Ovary (tissue), 9 donors: ENCODE results near the gene SCN2B. TPM values are rescaled to one million over a fixed set of nuclear protein-coding genes. Genes with fewer than 3 reads are reported as not detected.

Experiments
- DNase-seq, 5 donors: peaks; one replicate each; pipeline ENCODE4 v3.0.0-alpha.2; 2019 to 2020
- H3K27ac ChIP-seq, 2 donors: fragments of 200-600 bp; one replicate each; pipeline versions ENCODE4 v1.5.1 to v1.8.0; 2019 to 2022
- H3K27me3 ChIP-seq: fragments of 200-600 bp; one replicate; pipeline ENCODE4 v1.8.0; 2022
- H3K36me3 ChIP-seq: fragments of 200-600 bp; sonication (generic); one replicate; pipeline ENCODE4 v1.5.1; 2019
- H3K4me1 ChIP-seq: one replicate; pipeline ENCODE4 v1.8.1; 2013; ENCODE audit warnings: mild to moderate bottlenecking, moderate library complexity; ENCODE audit not compliant: insufficient read depth
- H3K4me3 ChIP-seq: fragments of 200-600 bp; sonication (generic); one replicate; pipeline ENCODE4 v1.5.1; 2017
- H3K9me3 ChIP-seq, 2 donors: fragments of 200-600 bp in 1 of 2; sonication (generic) in 1 of 2; one replicate each; pipeline versions ENCODE4 v1.5.1 to v1.8.1; 2013 to 2019; ENCODE audit warnings: mild to moderate bottlenecking in 1 of 2, moderate library complexity in 1 of 2
- CTCF ChIP-seq, 3 donors: fragments of 450-650 bp in 2 of 3; fragments of 200-600 bp in 1 of 3; IDR thresholded peaks; one replicate each; pipeline versions ENCODE4 v1.5.1 to v1.8.0; 2016 to 2022; ENCODE audit warnings: antibody characterized with exemption in 3 of 3, mild to moderate bottlenecking in 1 of 3
- EP300 ChIP-seq: sonication (generic); formaldehyde crosslinking; IDR thresholded peaks from one replicate; pipeline ENCODE4 v1.6.1; 2017; ENCODE audit warnings: antibody characterized with exemption
- POLR2A ChIP-seq: fragments of 450-650 bp; IDR thresholded peaks from one replicate; pipeline ENCODE4 v1.6.1; 2017; ENCODE audit warnings: antibody characterized with exemption, mild to moderate bottlenecking, moderate library complexity
- WGBS, 3 donors: extraction: QIAGEN DNeasy Blood & Tissue Kit in 1 of 3; methylation state at CpG; one replicate each; pipeline versions ENCODE4 v1.1.5 to v1.1.7; 2013 to 2017; 5-methylcytosine and 5-hydroxymethylcytosine counted together
- intact Hi-C, 4 donors: fragments of 100-400 bp; cut with DNase I; formaldehyde crosslinking; loops; one replicate each; pipeline versions ENCODE4 v1.11.0 to v1.15.1; 2022 to 2023
- polyA plus RNA-seq, 2 donors: library from polyadenylated mRNA; stranded (reverse); fragments of 200-250 nt in 1 of 2; fragments of 350-450 nt in 1 of 2; fragmentation: Illumina TruSeq in 1 of 2; extraction: RNeasy Lipid Tissue Mini Kit (QIAGEN cat#74804) in 1 of 2; gene quantifications; one replicate each; pipeline ENCODE4 v1.2.3, GENCODE V29; 2013 to 2014
- total RNA-seq, 7 donors: library from RNA; depleted of rRNA in 2 of 7; stranded (reverse); fragments of >200 nt in 2 of 7; fragmentation: NEBNext Ultra II Directional in 3 of 7; extraction: Animal tissue kit (Norgen Biotek cat#: 25700) in 3 of 7; gene quantifications; one replicate each; pipeline versions ENCODE4 v1.1.0 to v1.2.4, GENCODE V29; 2016 to 2023
- donor health status: DM: no; HTN: no; CAD: no; lungs with moderate emphysema.
- donor health status: DM: no; HTN: no; CAD: no.
- donor health status: Bipolar disorder and iron deficiency.
- donor health status: DM: yes; HTN: yes; CAD: no.
- donor health status: DM: no; HTN: no; CAD: no.
- donor health status: DM: yes; HTN: yes; CAD: no.

SCN2B gene
- total and polyA plus RNA-seq, 9 donors, result 0.11 to 2.1 (median 0.38) TPM

- H3K4me1 ChIP-seq, result no peaks in the 10 kb centered on the region
- TF ChIP-seq EP300 (no peak), CTCF (IDR thresholded peaks at IDR 0.05) (no peak), POLR2A (no peak)
- no peaks in the 10 kb centered on the region for H3K27me3 ChIP-seq
- intact Hi-C loops, result no loop called here
- H3K36me3 ChIP-seq, result no peaks in the 10 kb centered on the region
- DNase-seq, result no peak
- 44 to 63% (median 48%) methylated on average over 4 of the region's 4 CpGs for WGBS, 3 donors
- H3K9me3 ChIP-seq, result no peaks in the 10 kb centered on the region
- H3K4me3 ChIP-seq, result no peak overlapping the region
- no peak overlapping the region for H3K27ac ChIP-seq
Observed at GRCh38 chr11:118222437-118222836, 46.0 kb upstream of the SCN2B start.

GRCh38 chr11:118221419-118221818 is 45.0 kb upstream of the SCN2B start:
- no peak for DNase-seq
- Histone ChIP-seq H3K27me3 (no peaks in the 10 kb centered on the region), H3K4me3 (no peak overlapping the region), H3K4me1 (no peaks in the 10 kb centered on the region), H3K27ac (no peak overlapping the region), H3K36me3 (no peaks in the 10 kb centered on the region), H3K9me3 (no peaks in the 10 kb centered on the region)
- intact Hi-C loops, result no loop called here
- TF ChIP-seq POLR2A (no peak), CTCF (IDR thresholded peaks at IDR 0.05) (no peak), EP300 (no peak)
- 57 to 71% (median 68%) methylated on average over 5 of the region's 5 CpGs for WGBS, 3 donors

GRCh38 chr11:118219732-118220131 is 43.3 kb upstream of the SCN2B start:
- Histone ChIP-seq H3K27ac (no peak overlapping the region), H3K9me3 (no peaks in the 10 kb centered on the region), H3K27me3 (no peaks in the 10 kb centered on the region), H3K36me3 (no peaks in the 10 kb centered on the region), H3K4me3 (no peak overlapping the region), H3K4me1 (no peaks in the 10 kb centered on the region)
- intact Hi-C loops, result no loop called here
- 72 to 88% (median 72%) methylated on average over 1 of the region's 1 CpG for WGBS, 3 donors
- TF ChIP-seq POLR2A (no peak), CTCF (IDR thresholded peaks at IDR 0.05) (no peak), EP300 (no peak)
- no peak for DNase-seq

GRCh38 chr11:118219244-118219643 is 42.8 kb upstream of the SCN2B start:
- Histone ChIP-seq H3K36me3 (no peaks in the 10 kb centered on the region), H3K4me1 (no peaks in the 10 kb centered on the region), H3K27ac (no peak overlapping the region), H3K27me3 (no peaks in the 10 kb centered on the region), H3K4me3 (no peak overlapping the region), H3K9me3 (no peaks in the 10 kb centered on the region)
- intact Hi-C loops, result no loop called here
- no peak for DNase-seq
- no peak for TF ChIP-seq CTCF (IDR thresholded peaks at IDR 0.05)
- TF ChIP-seq POLR2A, result no peak
- no peak for TF ChIP-seq EP300

GRCh38 chr11:118217575-118217974 is 41.1 kb upstream of the SCN2B start:
- Histone ChIP-seq H3K4me1 (no peaks in the 10 kb centered on the region), H3K27me3 (no peaks in the 10 kb centered on the region), H3K27ac (no peak overlapping the region), H3K36me3 (no peaks in the 10 kb centered on the region), H3K9me3 (no peaks in the 10 kb centered on the region), H3K4me3 (no peak overlapping the region)
- TF ChIP-seq CTCF (IDR thresholded peaks at IDR 0.05) (no peak), EP300 (no peak), POLR2A (no peak)
- no peak for DNase-seq
- intact Hi-C loops, result no loop called here
- WGBS, 3 donors, result 83 to 96% (median 88%) methylated on average over 3 of the region's 3 CpGs
